GM19324 (cell line): ENCODE data around the gene LRRC8C.
"Not testable (repeated sequence)": the region's sequence is repeated elsewhere in the genome, so short reads cannot be mapped to it uniquely, and the experiment has no call there.

ENCODE experiments used
- ATAC-seq: cut with Tn5 transposase; IDR thresholded peaks from one replicate; pipeline ENCODE4 v1.9.1; 2021; ENCODE audit warnings: mild to moderate bottlenecking, moderate library complexity; ENCODE audit not compliant: unreplicated experiment, low FRiP score

Gene LRRC8C

GRCh38 chr1:89632657-89633247, at the start of gene LRRC8C:
Gene LRRC8C, plus strand, starts transcription at chr1:89633120. Its CDS starts 53,354 bp downstream, at chr1:89686474.
- peak; percentile 95 for ATAC-seq

- no peak for ATAC-seq
These were observed 48.7 kb upstream of the LRRC8C start for GRCh38 chr1:89584211-89584610.

- no peak for ATAC-seq
These were observed 48.1 kb upstream of the LRRC8C start for GRCh38 chr1:89584781-89585180.

DNA sequence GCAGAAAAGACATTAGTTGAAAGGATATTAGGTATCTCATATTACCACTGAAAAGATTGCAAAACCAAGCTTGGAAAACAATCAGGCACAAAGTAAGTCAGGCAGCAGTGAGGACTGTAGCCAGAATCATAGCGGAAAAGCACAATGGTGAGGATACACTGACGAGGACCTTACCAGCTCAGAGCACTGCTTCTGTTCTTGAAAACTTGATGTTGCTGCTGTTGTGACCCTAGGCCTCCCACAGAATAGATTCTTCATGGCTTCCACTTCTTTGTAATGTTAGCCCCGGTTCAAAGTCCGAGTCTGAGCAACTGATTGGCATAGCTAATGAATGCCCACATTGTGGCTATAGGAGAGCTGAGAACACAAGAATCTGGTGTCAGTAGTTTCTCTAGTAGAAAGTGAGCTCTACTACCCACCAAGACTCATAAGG, 45.2 kb upstream of the LRRC8C start:
- ATAC-seq = no peak

DNA sequence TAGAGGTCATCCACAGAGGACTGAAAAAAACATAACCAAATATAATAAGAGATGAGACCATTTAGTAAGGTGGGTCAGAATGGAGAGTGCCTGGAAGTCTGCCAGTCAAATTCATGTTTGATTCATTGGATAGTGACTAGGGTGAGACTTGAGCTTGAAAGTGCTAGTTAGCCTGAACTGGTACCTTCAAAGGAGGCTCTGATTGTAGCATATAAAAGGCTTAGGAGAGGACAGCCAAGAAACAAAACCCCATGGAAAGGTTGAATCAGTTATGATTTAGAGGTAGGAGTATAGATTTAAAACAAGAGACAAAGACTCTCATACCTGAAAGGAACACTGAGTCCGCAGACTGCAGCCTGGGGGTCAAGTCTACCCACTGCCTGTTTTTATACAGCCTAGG, 44.4 kb upstream of the LRRC8C start:
- no peak for ATAC-seq

DNA sequence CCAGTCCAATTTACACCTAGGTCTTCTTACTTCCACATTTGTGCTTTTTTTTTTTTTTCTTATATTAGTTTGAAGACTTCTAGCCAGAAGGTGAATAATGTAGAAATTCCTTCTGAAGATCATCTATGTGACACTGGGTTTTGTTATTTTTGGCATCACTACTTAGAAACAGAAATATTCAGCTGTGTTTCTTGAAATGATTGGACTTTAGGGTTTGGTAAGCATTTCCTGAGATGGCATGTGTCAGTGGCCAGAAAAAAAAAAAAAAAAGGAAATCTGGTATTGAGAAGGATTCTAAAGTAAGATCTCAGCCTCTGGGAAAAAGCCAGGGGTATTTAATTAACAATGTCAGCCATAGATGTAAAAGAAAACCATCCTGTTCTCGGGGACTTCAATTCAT, 43.4 kb upstream of the LRRC8C start:
- ATAC-seq = no peak

DNA sequence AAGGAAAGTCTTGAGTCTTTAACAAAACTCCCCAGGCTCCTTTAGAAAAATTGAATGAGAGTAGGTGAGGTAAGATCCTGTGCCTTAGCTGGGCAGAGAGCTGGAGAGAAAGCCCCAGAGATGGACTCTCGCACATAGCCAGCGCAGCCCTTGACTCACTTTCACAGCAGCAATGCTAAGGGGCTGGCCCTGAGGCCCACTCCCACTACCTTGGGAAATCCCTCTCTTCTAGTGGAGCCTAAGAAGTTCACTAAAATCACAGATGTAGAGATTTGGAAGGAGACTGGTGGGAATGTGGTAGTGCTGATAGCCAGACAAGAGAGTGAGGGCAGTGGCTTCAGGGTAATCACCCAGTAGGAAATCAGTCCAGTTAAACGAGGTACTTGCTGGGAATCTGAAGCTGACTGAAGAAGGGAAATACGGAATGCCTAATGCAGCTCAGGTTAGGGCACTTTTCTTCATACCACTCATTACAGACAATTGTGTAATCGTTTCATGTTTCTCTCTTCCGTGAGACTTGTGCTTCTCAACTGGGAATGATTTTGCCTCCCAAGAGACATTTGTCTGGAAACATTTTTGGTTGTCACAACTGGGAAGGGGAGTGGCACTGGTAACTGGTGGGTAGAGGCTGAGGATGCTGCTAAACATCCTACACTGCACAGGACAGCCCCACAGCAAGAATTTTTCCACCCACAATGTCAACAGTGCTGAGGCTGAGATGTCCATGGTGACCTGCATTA, 42.4 kb upstream of the LRRC8C start:
- no peak for ATAC-seq

DNA sequence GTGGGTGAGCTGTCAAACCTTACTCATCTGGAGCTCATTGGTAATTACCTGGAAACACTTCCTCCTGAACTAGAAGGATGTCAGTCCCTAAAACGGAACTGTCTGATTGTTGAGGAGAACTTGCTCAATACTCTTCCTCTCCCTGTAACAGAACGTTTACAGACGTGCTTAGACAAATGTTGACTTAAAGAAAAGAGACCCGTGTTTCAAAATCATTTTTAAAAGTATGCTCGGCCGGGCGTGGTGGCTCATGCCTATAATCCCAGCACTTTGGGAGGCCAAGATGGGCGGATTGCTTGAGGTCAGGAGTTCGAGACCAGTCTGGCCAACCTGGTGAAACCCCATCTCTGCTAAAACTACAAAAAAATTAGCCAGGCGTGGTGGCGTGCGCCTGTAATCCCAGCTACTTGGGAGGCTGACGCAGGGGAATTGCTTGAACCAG, 40.0 kb upstream of the LRRC8C start:
- not testable (repeated sequence) for ATAC-seq

DNA sequence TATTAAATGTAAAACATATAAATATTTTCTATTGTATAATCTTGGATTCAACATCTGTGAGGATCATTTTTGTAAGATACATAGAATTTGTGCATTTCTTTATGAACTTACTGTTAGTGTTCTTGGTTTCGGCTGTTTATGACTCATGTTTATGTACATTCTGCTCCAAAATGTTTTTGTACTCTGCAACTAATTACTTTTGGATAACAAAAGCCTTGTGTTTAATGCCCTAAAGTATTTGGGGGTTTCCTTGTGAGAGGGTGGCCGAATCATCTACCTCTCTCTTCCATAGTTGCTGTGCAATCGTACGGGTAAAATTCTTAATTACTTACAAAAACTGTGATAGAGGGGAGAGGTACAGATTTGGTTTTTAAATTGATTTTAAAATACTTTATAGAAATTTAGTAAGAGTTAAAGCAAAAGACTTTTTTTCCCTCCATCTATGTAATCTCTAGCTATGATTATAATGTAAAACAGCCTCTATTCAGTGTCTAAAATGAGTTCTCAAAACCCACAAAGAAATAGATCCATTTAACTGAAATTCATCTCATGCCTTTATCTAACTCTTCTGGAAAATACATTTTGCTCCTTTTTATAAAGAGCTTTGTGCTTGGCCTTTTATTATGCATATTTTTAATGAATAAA, 38.7 kb upstream of the LRRC8C start:
- ATAC-seq = no peak

DNA sequence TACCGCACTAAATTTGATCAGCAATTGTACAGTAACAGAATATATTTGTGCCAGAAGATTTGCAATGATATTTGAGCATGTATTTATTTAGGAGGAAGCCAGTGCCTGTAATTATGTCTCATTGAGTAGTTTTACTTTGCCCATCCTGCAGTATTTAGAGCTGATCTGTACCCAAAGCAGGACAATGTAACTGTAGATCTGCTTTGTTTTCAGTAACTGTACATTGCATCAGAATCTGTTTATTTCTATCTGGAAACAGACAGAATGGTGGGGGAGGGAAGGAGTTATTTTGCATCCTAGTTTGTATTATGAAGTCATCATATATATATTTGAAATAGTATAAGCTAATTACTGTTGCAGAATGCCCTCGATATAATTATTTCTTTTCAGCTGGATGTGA, 36.2 kb upstream of the LRRC8C start:
- no peak for ATAC-seq

- no peak for ATAC-seq
These were observed 34.2 kb upstream of the LRRC8C start for GRCh38 chr1:89598450-89599331.

DNA sequence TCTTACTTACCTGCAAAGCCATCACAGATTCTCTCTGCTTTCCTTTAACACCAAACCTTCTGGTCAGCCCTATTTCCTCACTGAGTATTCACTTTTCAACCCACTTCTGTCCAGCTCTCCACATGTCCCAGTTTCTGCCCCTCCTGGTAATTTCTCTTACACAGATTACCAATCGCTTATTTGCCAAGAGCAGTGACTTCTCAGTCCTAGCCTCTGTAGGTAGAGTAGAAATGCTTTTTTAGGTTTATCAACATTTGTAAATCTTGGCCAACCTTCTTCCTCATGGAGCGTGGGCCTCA, 33.6 kb upstream of the LRRC8C start:
- no peak for ATAC-seq

GRCh38 chr1:89600451-89601224, 32.3 kb upstream of the LRRC8C start:
- ATAC-seq = no peak

GRCh38 chr1:89602871-89603404, 30.0 kb upstream of the LRRC8C start:
- ATAC-seq = no peak

DNA sequence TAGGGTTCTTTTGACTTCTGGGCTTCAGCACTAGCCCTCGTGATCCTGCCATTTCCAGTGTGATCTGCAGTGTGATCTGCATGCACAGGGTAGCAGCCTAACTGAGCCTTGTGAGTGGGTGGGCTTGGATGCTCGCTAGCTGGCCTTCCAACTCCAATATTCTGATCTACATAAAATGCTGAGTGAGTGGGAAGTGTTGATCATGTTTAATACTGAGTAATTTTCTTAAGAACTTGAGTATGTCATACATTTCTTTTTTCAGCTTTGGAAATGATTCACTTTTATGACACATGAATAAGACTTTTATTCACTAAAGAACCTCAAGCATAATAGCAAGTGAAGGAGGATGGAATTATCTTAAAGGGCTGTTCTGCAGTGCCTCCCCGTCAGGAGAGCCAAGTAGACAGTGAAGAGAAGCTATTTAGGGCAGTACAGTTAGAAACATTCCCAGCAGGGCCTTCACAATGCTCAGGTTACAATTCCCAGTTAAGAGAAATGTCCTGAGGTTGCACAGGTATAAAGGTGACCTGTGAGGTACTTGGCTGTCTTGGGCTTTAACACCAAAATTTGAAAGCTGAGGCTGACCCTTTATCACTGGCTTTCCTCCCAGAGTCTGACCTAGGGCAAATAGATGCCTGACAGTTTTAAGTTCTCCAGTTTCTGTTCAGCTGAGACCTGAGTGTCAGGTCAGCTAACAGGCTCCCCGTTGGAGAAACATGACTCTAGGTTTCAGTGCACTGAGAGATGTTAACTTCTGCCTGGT, 29.1 kb upstream of the LRRC8C start:
- no peak for ATAC-seq

DNA sequence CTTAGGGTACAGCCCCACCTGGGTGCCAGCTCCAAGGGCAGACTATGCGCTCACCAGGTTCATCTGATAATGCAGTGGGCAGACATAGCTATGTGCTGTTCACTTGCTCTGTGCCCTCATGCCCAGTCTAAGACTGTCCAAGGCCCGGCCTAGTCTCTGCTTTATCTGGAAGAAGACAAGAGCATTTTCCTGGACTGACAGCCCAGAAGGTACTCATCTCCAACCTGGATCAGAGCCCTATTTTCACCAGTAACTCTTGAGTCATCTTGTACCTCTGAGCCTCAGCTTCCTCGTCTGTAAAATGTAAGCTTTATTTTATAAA, 28.5 kb upstream of the LRRC8C start:
- ATAC-seq = no peak

- ATAC-seq = no peak
These were observed 27.2 kb upstream of the LRRC8C start for GRCh38 chr1:89605692-89606091.

- ATAC-seq = no peak
These were observed 26.5 kb upstream of the LRRC8C start for GRCh38 chr1:89606227-89606980.

DNA sequence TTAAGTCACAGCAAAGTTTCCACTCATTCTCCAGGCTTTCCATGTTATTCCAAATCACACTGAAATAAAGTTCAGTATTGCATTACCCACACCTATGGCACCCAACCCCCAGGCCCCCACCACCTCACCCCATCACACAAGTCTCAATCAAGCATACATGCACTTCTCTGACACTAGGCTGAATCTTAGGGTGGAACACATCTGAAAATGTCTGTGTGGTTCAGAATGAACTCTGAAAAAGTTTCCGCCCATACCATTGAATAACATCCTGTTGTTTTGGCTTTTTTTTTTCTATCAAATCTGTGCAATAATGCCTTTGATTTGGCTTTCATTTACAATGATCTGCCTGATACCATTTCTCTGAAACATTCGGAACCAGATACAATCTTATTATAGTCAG, 25.8 kb upstream of the LRRC8C start:
- ATAC-seq = no peak
